Common myeloid progenitor, CD34-positive (primary cell): ENCODE measurements around the gene TAX1BP3.

Experiments used
- CTCF ChIA-PET: fragments of 350-600 bp; sonication (Branson Sonifier 250); formaldehyde crosslinking; loops from one replicate; lab custom pipeline; 2021; ENCODE audit warnings: antibody characterized with exemption; lab: Charles Lee
- POLR2A ChIA-PET: fragments of 350-600 bp; sonication (Branson Sonifier 250); formaldehyde crosslinking; loops from one replicate; lab custom pipeline; 2021; ENCODE audit warnings: antibody characterized with exemption; lab: Charles Lee
- DNase-seq, 3 donors: peaks; one replicate each; pipeline versions ENCODE4 v3.0.0 to v3.0.0-alpha.2; 2013
- H3K27ac ChIP-seq, 2 experiments: 1 replicate in 1 of 2; 2 replicates in 1 of 2; pipeline ENCODE4 v1.7.0; 2013; ENCODE audit warnings: inconsistent platforms in 2 of 2, low read length in 2 of 2, mild to moderate bottlenecking in 2 of 2, low read depth in 1 of 2, moderate library complexity in 1 of 2; ENCODE audit not compliant: severe bottlenecking in 2 of 2, insufficient read depth in 1 of 2, poor library complexity in 1 of 2
- H3K27me3 ChIP-seq, 5 experiments: replicated peaks in 2 of 5; 1 replicate in 3 of 5; 2 replicates in 2 of 5; pipeline versions ENCODE4 v1.6.1 to v1.7.0; 2013; ENCODE audit warnings: low read length in 4 of 5, mild to moderate bottlenecking in 2 of 5, moderate library complexity in 2 of 5, inconsistent platforms in 1 of 5; ENCODE audit not compliant: insufficient read depth in 5 of 5, control insufficient read depth in 4 of 5
- H3K36me3 ChIP-seq, 4 experiments: 1 replicate in 2 of 4; 2 replicates in 2 of 4; pipeline versions ENCODE4 v1.6.1 to v1.7.0; 2013; ENCODE audit warnings: low read length in 3 of 4, control low read depth in 1 of 4, mild to moderate bottlenecking in 1 of 4; ENCODE audit not compliant: control insufficient read depth in 4 of 4, insufficient read depth in 4 of 4
- H3K4me1 ChIP-seq, 4 experiments: 1 replicate in 3 of 4; 2 replicates in 1 of 4; pipeline versions ENCODE4 v1.6.1 to v1.7.1; 2013; ENCODE audit warnings: low read length in 3 of 4, mild to moderate bottlenecking in 3 of 4, control low read depth in 1 of 4, inconsistent platforms in 1 of 4, moderate library complexity in 1 of 4; ENCODE audit not compliant: control insufficient read depth in 4 of 4, insufficient read depth in 4 of 4; ENCODE audit errors: control extremely low read depth in 1 of 4
- H3K4me3 ChIP-seq, 7 experiments: 1 replicate in 4 of 7; 2 replicates in 3 of 7; pipeline versions ENCODE4 v1.5.1 to v1.7.0; 2013; ENCODE audit warnings: mild to moderate bottlenecking in 7 of 7, low read length in 6 of 7, moderate library complexity in 6 of 7, inconsistent platforms in 2 of 7, low read depth in 2 of 7, control low read depth in 1 of 7; ENCODE audit not compliant: insufficient read depth in 4 of 7, control insufficient read depth in 1 of 7; ENCODE audit errors: extremely low read depth in 1 of 7
- H3K9me3 ChIP-seq, 5 experiments: 1 replicate in 4 of 5; 2 replicates in 1 of 5; pipeline versions ENCODE4 v1.6.1 to v1.7.1; 2013; ENCODE audit warnings: low read length in 4 of 5, mild to moderate bottlenecking in 2 of 5, inconsistent platforms in 1 of 5, low read depth in 1 of 5, moderate library complexity in 1 of 5; ENCODE audit not compliant: control insufficient read depth in 4 of 5, insufficient read depth in 2 of 5; ENCODE audit errors: control extremely low read depth in 1 of 5
- WGBS: methylation state at CpG from one replicate; pipeline ENCODE4 v1.1.5; 2013; ENCODE audit not compliant: insufficient coverage; 5-methylcytosine and 5-hydroxymethylcytosine counted together

The TAX1BP3 gene

GRCh38 chr17:3656755-3657587 lies 11.4 kb downstream of the TAX1BP3 start:
- no peak overlapping the region for H3K27ac ChIP-seq
- POLR2A ChIA-PET, result no interaction called here
- DNase-seq, result no peak
- H3K36me3 ChIP-seq, result peaks cover 0 to 24% (median 7%) of the 10 kb centered on the region in 4 experiments
- 95% methylated on average over 9 of the region's 16 CpGs for WGBS
- no peaks in the 10 kb centered on the region for H3K9me3 ChIP-seq
- H3K4me1 ChIP-seq, result no peaks in the 10 kb centered on the region
- H3K4me3 ChIP-seq, result no peak overlapping the region
- CTCF ChIA-PET, result no interaction called here
- no peaks in the 10 kb centered on the region for H3K27me3 ChIP-seq

GRCh38 chr17:3656353-3656752 lies 12.0 kb downstream of the TAX1BP3 start:
- Histone ChIP-seq H3K27me3 (no peaks in the 10 kb centered on the region), H3K36me3 (peaks cover 0 to 22% (median 7%) of the 10 kb centered on the region in 4 experiments), H3K27ac (no peak overlapping the region), H3K4me1 (no peaks in the 10 kb centered on the region), H3K9me3 (no peaks in the 10 kb centered on the region), H3K4me3 (no peak overlapping the region)
- 96% methylated on average over 10 of the region's 16 CpGs for WGBS
- ChIA-PET CTCF (no interaction called here), POLR2A (no interaction called here)
- no peak for DNase-seq

- CTCF ChIA-PET, result no interaction called here
Observed at GRCh38 chr17:3655766-3656165, 12.6 kb downstream of the TAX1BP3 start.

GRCh38 chr17:3647769-3648555 lies 20.4 kb downstream of the TAX1BP3 start:
- Histone ChIP-seq H3K9me3 (no peaks in the 10 kb centered on the region), H3K27me3 (no peaks in the 10 kb centered on the region), H3K36me3 (peaks cover 0 to 27% (median 13%) of the 10 kb centered on the region in 4 experiments), H3K4me1 (peaks cover 0 to 3% (median 0%) of the 10 kb centered on the region in 4 experiments), H3K4me3 (no peak overlapping the region), H3K27ac (no peak overlapping the region)
- POLR2A ChIA-PET, result interaction anchor here (0.6 kb wide), 1 partner anchor 795 kb away, joined by 3 read pairs; no protein-coding TSS in a partner anchor
- WGBS, result 76% methylated on average over 18 of the region's 20 CpGs
- CTCF ChIA-PET, result interaction anchor here (0.8 to 3.3 kb wide), 13 partner anchors 10 to 608 kb away, joined by 3 to 11 read pairs (median 5); partner anchors contain the start of genes EMC6, SHPK and TAX1BP3
- DNase-seq, result peak; percentile 58 to 77 (median 76)

More at GRCh38 chr17:3655766-3656165, 12.6 kb downstream of the TAX1BP3 start:
- H3K9me3 ChIP-seq, result no peaks in the 10 kb centered on the region
- peaks cover 0 to 19% (median 6%) of the 10 kb centered on the region in 4 experiments for H3K36me3 ChIP-seq
- no peaks in the 10 kb centered on the region for H3K4me1 ChIP-seq
- H3K27me3 ChIP-seq, result no peaks in the 10 kb centered on the region
- no peak for DNase-seq
- WGBS, result no CpG with 5 or more reads among the region's 11 CpGs
- H3K27ac ChIP-seq, result no peak overlapping the region
- POLR2A ChIA-PET, result no interaction called here
- H3K4me3 ChIP-seq, result no peak overlapping the region

- DNase-seq, result no peak
- Histone ChIP-seq H3K36me3 (peaks cover 0 to 27% (median 13%) of the 10 kb centered on the region in 4 experiments), H3K27me3 (no peaks in the 10 kb centered on the region), H3K9me3 (no peaks in the 10 kb centered on the region), H3K4me1 (peaks cover 0 to 3% (median 0%) of the 10 kb centered on the region in 4 experiments), H3K4me3 (no peak overlapping the region), H3K27ac (no peak overlapping the region)
- CTCF ChIA-PET, result interaction anchor here (0.8 to 2.8 kb wide), 7 partner anchors 10 to 598 kb away, joined by 3 to 8 read pairs (median 3); partner anchors contain the start of genes EMC6 and TAX1BP3
- WGBS, result 96% methylated on average over 11 of the region's 12 CpGs
- POLR2A ChIA-PET, result no interaction called here
Observed at GRCh38 chr17:3647251-3647650, 21.1 kb downstream of the TAX1BP3 start.

GRCh38 chr17:3645310-3645709 lies 23.1 kb downstream of the TAX1BP3 start:
- no peaks in the 10 kb centered on the region for H3K27me3 ChIP-seq
- H3K36me3 ChIP-seq, result peaks cover 0 to 30% (median 13%) of the 10 kb centered on the region in 4 experiments
- DNase-seq, result no peak
- no peaks in the 10 kb centered on the region for H3K9me3 ChIP-seq
- POLR2A ChIA-PET, result interaction anchor here (0.7 kb wide), 1 partner anchor 154 kb away, joined by 4 read pairs; no protein-coding TSS in a partner anchor
- CTCF ChIA-PET, result no interaction called here
- no peak overlapping the region for H3K27ac ChIP-seq
- H3K4me1 ChIP-seq, result peaks cover 0 to 10% (median 9%) of the 10 kb centered on the region in 4 experiments
- 76% methylated on average over 5 of the region's 5 CpGs for WGBS
- no peak overlapping the region for H3K4me3 ChIP-seq
